GM18502 (cell line): Measurements from ENCODE around the gene NOL4L.

ENCODE experiments used
- ATAC-seq: cut with Tn5 transposase; IDR thresholded peaks from one replicate; pipeline ENCODE4 v1.9.1; 2021; ENCODE audit warnings: mild to moderate bottlenecking; ENCODE audit not compliant: unreplicated experiment, poor library complexity

The NOL4L gene

GRCh38 chr20:32543570-32544259 lies 41.4 kb downstream of the NOL4L start:
- ATAC-seq, result no peak

- no peak for ATAC-seq
Measured at GRCh38 chr20:32542259-32542615, 42.9 kb downstream of the NOL4L start.

GRCh38 chr20:32541323-32542258 lies 43.5 kb downstream of the NOL4L start:
- no peak for ATAC-seq

GRCh38 chr20:32539817-32540675 lies 45.1 kb downstream of the NOL4L start:
- peak; percentile 34 for ATAC-seq

- ATAC-seq, result no peak
Measured at GRCh38 chr20:32539026-32539816, 45.9 kb downstream of the NOL4L start.

GRCh38 chr20:32538526-32538939 lies 46.6 kb downstream of the NOL4L start:
- ATAC-seq, result no peak

GRCh38 chr20:32537657-32538525 lies 47.2 kb downstream of the NOL4L start:
- no peak for ATAC-seq

- peak; percentile 23 for ATAC-seq
Measured at GRCh38 chr20:32536851-32537656, 48.1 kb downstream of the NOL4L start.

GRCh38 chr20:32535953-32536823 lies 48.9 kb downstream of the NOL4L start:
- ATAC-seq, result peak; percentile 45

GRCh38 chr20:32535316-32535952 lies 49.7 kb downstream of the NOL4L start:
- no peak for ATAC-seq

GRCh38 chr20:32534661-32535240 lies 50.4 kb downstream of the NOL4L start:
- no peak for ATAC-seq

- ATAC-seq, result no peak
Measured at GRCh38 chr20:32533732-32534131, 51.4 kb downstream of the NOL4L start.

- no peak for ATAC-seq
Measured at GRCh38 chr20:32532246-32532645, 52.9 kb downstream of the NOL4L start.

GRCh38 chr20:32528905-32529670 lies 56.0 kb downstream of the NOL4L start:
- ATAC-seq, result no peak

- ATAC-seq, result no peak
Measured at GRCh38 chr20:32528171-32528891, 56.8 kb downstream of the NOL4L start.
